Neural progenitor cell (in vitro differentiated cells): ENCODE data around the gene STAG1.
"Not testable (repeated sequence)": the region's sequence is repeated elsewhere in the genome, so short reads cannot be mapped to it uniquely, and the experiment has no call there.

ENCODE experiments used
- CTCF ChIP-seq: fragments of 200-600 bp; sonication (generic); IDR thresholded peaks from 2 replicates; pipeline ENCODE4 v1.5.1; 2017; ENCODE audit warnings: antibody characterized with exemption, mild to moderate bottlenecking
- EZH2phosphoT487 ChIP-seq: fragments of 200-600 bp; sonication (generic); IDR thresholded peaks from 2 replicates; pipeline ENCODE4 v1.6.1; 2017; ENCODE audit warnings: antibody characterized with exemption

GRCh38 chr3:136334726-136335125 lies 417.5 kb downstream of the STAG1 start:
- TF ChIP-seq CTCF, EZH2phosphoT487: not testable (repeated sequence)
